ENCODE results near the gene C12orf56. TPM values are rescaled to one million over a fixed set of nuclear protein-coding genes. Genes with fewer than 3 reads are reported as not detected.

The C12orf56 gene, protein sequence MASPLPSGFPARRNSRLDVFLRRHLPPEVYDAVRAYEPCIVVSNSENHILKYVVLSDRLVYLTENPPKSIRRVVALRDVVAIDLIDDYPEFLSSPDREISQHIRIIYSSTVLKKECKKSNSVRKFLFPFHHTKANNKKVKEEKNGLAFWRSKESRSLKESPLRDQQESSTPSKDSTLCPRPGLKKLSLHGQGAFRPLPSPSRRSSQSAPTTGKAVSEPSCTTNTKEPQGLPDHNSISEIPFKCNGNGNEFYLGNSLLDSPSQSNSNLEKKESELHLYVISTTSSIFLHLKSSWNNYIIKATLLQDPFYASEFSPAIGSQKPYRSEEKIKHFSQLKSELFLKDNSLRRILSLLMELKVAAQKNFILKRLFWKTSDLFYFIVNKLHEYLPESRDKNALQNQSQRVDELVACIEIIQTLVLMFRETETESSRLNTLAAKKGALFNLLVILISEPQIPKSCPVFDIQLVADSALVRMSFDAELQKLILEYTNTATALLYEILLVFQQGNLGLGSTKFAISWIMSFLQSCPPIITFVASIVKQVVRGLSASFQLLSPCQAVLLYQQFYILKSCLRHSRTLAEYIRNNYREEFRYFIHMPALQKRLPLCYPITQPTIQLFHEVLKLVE
- not detected in 2 replicates for total RNA-seq
- polyA plus RNA-seq (2012), result 0.01 TPM

DNA sequence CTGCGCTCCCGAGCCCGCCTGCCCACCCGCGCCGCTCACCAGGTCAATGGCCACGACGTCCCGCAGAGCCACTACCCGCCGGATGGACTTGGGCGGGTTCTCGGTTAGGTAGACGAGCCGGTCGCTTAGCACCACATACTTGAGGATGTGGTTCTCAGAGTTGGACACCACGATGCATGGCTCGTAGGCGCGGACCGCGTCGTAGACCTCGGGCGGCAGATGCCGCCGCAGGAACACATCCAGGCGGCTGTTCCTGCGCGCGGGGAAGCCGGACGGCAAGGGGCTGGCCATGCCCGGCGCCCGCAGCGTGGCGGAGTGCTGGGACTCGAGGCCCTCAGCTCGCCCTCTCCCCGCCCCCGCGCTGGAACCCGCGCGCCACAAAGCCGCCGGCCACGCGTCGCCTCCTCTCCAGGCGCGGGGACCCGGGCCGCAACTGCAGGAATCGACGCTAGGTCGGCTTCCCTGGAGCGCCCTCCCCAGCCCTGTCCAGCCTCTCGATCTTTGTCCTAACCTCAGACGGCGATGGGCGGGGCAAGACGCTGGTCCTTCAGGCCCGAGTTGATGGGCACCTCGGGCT, at the start of gene C12orf56:
TSS of gene C12orf56 (minus strand) at position 484 of the 577 bp plus-strand sequence. CDS start at position 291, 193 bp downstream.
- DNase-seq (ENCODE audit: low read depth), result peak; percentile 11

GRCh38 chr12:64440100-64440499, 49.5 kb upstream of the C12orf56 start:
- no peak for DNase-seq (ENCODE audit: low read depth)

- DNase-seq (ENCODE audit: low read depth), result no peak
These were observed 43.4 kb upstream of the C12orf56 start for GRCh38 chr12:64433915-64434314.

DNA sequence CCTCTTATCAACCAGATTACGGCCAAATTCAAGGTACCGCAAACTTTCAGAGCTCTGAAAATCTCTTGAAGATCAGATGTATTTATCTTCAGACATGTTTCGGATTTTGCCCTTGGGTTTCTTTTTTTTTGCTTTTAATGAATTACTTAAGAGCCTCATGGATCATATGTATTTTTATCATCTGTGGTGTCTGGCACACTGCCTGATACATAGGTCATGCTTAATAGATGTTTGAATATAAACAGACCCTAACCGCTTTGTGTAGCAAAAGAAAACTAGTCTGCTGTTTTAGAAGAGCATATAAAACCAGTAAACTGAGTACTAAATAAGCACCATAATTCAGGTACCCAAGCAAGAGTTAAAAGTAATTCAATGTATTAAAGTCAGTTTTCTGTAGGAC, 41.2 kb upstream of the C12orf56 start:
- no peak for DNase-seq (ENCODE audit: low read depth)

GRCh38 chr12:64430886-64431285, 40.3 kb upstream of the C12orf56 start:
- peak; percentile 24 for DNase-seq (ENCODE audit: low read depth)

- no peak for DNase-seq (ENCODE audit: low read depth)
These were observed 38.4 kb upstream of the C12orf56 start for GRCh38 chr12:64428956-64429355.

GRCh38 chr12:64427988-64428387, 37.4 kb upstream of the C12orf56 start:
- no peak for DNase-seq (ENCODE audit: low read depth)

GRCh38 chr12:64419696-64420095, 29.1 kb upstream of the C12orf56 start:
- no peak for DNase-seq (ENCODE audit: low read depth)

- DNase-seq (ENCODE audit: low read depth), result no peak
These were observed 27.7 kb upstream of the C12orf56 start for GRCh38 chr12:64418209-64418608.

GRCh38 chr12:64413884-64414283, 23.3 kb upstream of the C12orf56 start:
- DNase-seq (ENCODE audit: low read depth), result no peak

DNA sequence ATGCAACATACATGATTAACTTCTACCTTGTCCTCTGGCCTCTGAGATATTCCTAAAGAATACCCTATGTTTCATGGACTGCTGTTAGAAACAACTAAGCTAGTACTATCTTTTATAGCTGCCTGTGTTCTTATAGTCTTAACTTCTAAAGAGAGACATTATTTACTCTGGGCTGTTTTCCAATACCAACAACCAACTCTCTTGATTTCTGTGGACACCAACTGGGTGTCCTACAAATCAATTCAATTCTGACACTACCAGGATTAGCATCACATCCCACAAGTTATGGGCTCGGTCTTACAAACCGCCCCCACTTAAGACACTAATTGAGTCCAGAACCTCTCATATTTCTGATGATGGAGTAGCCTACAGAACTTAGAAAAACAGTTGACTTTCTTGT, 21.9 kb upstream of the C12orf56 start:
- DNase-seq (ENCODE audit: low read depth), result peak; percentile 24

GRCh38 chr12:64411427-64411826, 20.9 kb upstream of the C12orf56 start:
- no peak for DNase-seq (ENCODE audit: low read depth)

GRCh38 chr12:64407342-64408223, 17.0 kb upstream of the C12orf56 start:
- no peak for DNase-seq (ENCODE audit: low read depth)

- DNase-seq (ENCODE audit: low read depth), result peak; percentile 77
These were observed 14.1 kb upstream of the C12orf56 start for GRCh38 chr12:64404470-64405256.

- DNase-seq (ENCODE audit: low read depth), result peak; percentile 98
These were observed 13.3 kb upstream of the C12orf56 start, which contains the start of gene XPOT for GRCh38 chr12:64403707-64404469. TSS of gene XPOT (plus strand) at chr12:64404392. CDS start at chr12:64410036, 5,644 bp downstream.

GRCh38 chr12:64402181-64402580, 11.6 kb upstream of the C12orf56 start:
- no peak for DNase-seq (ENCODE audit: low read depth)

- peak; percentile 34 for DNase-seq (ENCODE audit: low read depth)
These were observed 9.5 kb upstream of the C12orf56 start for GRCh38 chr12:64400041-64400440.

- DNase-seq (ENCODE audit: low read depth), result no peak
These were observed 5.2 kb upstream of the C12orf56 start for GRCh38 chr12:64395739-64396138.

DNA sequence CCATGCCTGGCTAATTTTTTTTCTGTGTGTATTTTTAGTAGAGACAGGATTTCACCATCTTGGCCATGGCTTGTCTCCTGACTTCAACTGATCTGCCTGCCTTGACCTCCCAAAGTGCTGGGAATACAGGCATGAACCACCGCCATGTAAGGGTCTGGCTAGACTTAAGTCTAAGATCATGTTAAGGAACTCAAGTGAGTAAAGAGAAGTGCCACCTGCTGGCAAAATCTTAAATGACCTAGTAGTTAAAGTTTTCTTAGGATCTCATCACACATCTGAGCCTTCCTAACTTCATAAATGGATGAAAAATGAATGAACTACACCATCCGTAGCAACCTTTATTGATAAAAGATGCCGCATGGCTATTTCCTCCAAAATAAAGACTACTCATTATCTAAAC, 1.7 kb upstream of the C12orf56 start:
- peak; percentile 38 for DNase-seq (ENCODE audit: low read depth)

DNA sequence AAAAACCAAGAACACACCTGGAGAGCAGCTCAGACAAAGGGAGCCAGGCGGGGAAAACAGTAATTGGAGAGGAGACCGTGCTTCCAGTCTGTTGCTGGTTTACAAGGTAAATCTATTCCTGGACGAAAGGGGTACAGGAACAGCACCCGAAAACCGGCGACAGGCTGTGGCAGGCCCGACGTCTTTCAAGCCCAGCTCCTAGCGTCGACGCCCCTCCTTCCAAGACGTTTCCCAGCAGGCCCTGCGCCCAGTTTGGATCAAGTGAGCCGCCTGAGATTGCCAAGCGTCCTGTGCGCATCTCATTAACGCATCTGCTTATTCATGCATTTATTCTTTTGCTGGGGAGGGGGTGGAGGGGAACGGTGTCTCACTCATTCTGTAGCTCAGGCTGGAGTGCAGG, 1.4 kb downstream of the C12orf56 start:
- no peak for DNase-seq (ENCODE audit: low read depth)

Measured in myocyte (in vitro differentiated cells).